Amygdala (tissue), 56 donors: ENCODE data around the gene SPATA6.
"Not testable (repeated sequence)": the region's sequence is repeated elsewhere in the genome, so short reads cannot be mapped to it uniquely, and the experiment has no call there.

Experiments used
- DNase-seq, 56 donors: peaks; one replicate each; lab custom pipeline; 2025; lab: John Stamatoyannopoulos, UW

The SPATA6 gene

DNA sequence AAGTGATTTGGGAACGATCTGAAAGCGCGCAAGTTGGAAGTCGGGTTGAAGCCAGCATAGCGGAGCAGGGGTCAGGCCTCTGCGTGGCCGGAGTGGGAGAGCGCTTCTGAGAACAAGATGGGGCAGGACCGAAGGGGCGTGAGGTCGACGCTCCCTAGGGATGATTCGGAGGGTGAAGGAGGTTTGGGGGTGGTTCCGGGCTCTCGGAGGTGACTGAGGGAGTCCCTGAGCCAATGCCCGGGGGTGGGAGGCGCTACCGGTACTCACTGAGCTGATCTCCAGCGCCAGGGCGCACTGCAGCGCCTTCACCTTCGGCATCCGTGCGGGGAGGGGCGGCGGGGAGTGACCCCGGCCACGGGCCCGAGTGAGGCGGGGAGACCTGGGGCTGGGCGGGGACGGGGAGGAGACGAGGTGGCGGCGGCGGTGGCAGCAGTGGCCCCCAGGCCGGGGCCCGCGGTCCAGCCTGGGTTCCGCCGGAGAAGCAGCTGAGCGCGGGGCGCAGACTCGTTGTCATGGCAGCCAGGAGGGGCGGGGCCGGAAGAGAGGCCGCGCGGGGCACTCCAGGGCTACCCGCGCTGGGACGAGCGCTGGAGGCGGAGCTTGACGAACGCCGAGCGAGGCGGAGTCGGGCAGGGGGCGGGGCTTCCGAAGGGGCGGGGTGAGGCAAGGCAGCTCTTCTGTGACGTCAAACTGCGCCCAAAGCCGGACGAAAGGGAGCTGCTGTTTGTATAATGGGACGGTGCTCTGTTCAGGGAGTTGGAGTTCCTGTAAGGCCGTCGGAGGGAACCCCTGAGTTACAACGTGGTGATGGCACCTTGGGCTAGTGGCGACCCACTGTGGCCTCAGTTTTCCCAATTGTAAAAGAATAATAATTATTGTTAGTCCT is at the start of gene SPATA6:
SPATA6 (minus strand) TSS at position 514 of the 886 bp plus-strand sequence; CDS start at position 318, 196 bp downstream.
- DNase-seq = peak; percentile 59 to 98 (median 94)

DNA sequence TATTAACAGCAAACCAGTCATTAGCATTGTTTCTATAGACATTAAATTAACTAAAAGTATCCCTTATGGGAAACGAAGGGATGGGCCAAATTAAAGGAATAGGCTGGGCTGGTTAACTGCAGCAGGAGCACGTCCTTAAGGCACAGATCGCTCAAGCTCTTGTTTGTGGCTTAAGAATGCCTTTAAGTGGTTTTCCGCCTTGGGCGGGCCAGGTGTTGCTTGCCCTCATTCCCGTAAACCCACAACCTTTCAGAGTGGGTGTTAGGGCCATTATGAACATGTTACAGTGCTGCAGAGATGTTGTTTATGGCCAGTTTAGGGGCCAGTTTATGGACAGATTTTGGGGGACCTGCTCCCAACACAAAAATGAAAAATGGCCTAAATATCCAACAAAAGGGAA is 47.9 kb upstream of the SPATA6 start:
- not testable (repeated sequence) for DNase-seq

DNA sequence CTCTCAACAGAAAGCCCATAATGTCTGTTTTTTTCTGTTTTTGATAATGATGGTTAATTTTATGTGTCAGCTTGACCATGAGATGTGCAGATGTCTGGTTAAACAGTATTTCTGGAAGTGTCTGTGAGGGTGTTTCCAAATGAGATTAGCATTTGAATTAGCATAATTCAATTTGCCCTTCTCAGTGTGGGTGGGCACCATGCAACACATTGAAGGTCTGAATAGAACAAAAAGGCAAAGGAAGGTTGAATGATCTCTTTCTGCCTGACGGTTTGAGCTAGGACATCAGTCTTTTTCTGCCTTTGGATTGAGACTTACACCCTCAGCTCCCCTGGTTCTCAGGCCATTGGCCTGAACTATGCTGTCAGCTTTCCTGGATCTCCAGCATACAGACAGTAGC is 34.9 kb upstream of the SPATA6 start:
- DNase-seq = no peak

GRCh38 chr1:48500541-48501450 is 28.8 kb upstream of the SPATA6 start:
- DNase-seq = no peak

DNA sequence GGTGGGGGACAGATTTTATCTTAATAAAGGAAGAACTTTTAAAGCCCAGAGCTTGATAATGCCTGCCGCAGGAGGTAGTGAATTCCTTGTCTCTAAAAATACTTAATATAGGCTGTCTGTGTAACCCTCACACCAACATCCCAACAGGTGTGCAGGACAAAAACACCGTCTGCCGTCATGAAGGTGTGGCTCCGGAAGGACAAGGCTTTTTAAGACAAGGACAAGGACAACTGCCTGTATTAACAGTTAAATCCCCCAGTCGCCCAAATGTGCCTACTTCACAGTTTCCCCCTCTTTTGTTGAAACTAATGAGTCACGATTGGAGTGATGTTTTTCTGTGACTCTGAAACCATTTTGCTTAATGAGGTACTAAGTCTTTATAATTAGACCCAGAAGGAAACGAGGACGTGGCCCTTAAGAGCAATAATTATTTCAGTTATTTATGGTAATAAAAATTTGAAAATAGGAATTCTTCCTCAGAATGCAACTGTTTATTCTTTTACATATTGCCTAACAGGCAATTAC is 27.3 kb upstream of the SPATA6 start:
- no peak for DNase-seq

DNA sequence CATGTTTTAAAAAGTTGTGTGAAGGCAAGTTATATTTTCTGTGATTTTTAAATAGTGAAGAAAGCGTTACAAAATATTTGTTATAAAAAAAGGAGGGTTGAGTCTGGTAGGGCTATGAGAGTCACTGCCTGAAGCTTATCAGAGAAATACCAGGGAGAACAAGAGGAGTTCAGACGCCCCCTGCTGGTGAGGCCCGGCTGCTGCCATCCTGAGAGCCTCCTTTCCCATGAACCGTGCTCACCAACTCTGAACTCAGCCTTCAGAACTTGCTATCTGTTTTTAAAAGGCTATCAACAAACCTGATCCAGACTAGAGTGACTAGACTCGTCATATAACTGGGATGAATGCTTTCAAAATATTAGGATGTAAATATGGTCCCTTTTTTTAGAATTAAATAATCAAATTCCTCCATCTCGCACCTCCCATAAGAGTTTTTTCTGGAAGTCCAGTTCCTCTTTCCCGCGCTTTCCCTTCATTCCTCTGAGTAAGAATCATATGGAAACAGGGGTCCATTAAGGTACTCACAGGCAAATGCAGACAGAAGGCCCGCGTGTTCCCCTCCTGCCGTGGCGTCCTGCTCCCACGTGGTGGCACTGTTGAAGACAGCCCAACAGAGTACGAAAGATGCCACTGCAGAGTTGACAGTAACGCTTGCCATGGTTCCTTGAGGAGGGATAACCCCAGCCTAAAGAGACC is 26.2 kb upstream of the SPATA6 start:
- peak in 55 of 56 donors; percentile 15 to 95 (median 65) for DNase-seq

- no peak for DNase-seq
Measured at GRCh38 chr1:48495911-48496310, 23.9 kb upstream of the SPATA6 start.

DNA sequence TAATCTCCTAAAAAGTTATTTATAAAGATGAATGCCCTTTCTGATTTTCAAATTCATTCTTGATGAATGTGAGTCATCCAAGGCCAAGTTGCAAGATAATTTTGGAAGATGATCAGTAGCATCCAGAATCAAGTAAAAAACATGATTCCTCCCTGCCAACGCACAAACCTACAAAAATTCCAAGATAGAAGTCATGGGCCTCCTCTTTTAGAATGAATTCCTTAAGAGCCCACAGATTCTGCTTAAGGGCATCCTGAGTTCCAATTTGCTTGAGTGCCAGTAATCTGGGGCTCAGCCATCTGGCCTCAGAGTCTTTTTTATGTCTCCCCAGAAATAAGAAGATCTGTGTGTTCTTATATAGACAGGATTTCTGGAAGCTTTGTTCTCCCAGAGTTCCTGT is 23.2 kb upstream of the SPATA6 start:
- DNase-seq = no peak

DNA sequence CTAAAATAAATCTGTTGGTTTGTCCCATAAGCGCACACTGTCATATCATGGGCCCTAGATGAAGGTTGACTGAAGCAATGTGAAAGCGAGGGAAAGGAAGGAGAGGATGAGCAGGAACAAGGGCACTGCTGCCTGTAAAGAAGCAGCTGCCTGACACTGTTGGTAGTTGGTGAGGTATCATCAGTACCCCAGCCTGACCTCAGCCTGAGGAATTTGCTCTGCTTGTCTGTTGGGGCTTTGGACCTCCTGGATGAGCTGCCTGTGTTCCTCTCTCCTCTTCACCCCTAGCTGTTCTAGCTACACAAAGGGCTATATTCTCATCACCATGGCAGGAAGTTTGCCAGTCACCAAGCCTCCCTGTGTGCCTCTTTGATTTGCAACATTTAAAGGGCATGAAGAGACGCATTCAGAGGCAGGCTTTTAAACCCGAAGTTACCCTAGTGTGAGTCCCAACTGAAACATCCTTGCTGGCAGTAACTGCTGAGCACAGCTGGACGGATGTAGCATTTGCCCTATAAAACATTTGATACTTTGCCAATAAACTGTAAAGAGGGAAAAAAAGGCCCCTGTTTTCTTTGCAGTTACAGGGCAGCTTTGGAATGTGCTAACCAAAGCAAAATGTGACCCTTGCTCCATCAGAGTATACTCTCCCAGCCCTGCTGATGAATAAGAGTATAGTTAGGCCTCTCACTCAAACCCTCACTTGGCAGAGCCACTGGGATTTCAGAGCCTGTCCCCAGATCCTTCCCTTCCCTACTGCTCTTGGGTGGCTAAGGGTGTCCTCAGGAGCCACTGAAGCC is 22.2 kb upstream of the SPATA6 start:
- peak in 51 of 56 donors; percentile 14 to 91 (median 61) for DNase-seq

DNA sequence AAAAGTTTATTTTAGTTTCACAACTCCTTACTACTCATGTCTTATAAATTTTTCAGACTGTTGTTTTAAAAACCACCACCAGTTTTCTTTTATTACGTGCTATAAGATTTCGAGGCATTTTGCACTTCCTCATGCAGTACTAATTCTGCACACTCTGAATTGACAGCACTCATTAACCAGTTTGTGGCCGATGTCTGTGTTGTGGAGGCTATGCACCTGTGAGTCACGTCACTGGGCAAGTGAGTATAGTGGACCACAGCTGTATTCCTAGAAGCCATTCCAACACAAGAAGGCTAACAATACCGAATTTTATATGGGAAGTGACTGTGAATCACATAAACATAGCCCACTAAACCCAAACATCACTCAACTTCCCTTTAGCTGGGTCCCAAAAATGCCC is 21.0 kb upstream of the SPATA6 start:
- no peak for DNase-seq

GRCh38 chr1:48492392-48492791 is 20.4 kb upstream of the SPATA6 start:
- peak in 2 of 56 donors; percentile 4 to 15 for DNase-seq

GRCh38 chr1:48488721-48489120 is 16.7 kb upstream of the SPATA6 start:
- DNase-seq = no peak

DNA sequence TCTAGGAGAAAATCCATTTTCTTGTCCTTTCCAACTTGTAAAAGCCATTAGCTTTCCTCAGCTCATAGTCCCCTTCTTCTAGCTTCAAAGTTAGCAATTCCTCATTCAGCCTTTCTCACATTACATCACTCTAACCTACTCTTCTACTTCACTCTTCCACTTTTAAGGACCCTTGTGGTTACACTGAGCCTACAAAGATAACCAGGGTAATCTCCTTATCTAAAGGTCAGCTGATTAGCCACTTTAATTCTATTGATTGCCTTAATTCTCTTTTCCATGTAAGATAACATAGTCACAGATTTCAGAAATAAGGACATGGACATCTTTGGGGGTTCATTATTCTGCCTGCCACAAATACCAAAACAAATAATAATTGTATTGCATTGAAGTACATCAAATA is 8.5 kb upstream of the SPATA6 start:
- DNase-seq = no peak

DNA sequence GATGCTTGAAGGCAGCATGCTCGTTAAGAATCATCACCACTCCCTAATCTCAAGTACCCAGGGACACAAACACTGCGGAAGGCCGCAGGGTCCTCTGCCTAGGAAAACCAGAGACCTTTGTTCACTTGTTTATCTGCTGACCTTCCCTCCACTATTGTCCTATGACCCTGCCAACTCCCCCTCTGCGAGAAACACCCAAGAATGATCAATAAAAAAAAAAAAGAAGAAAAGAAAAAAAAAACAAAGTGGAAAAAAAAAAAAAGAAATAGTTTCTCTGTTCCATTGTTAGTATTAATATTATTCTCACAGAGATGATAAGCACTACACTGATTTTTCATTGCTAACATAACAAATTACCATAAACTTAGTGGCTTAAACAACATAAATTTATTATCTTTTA is 8.0 kb upstream of the SPATA6 start:
- DNase-seq = not testable (repeated sequence)

DNA sequence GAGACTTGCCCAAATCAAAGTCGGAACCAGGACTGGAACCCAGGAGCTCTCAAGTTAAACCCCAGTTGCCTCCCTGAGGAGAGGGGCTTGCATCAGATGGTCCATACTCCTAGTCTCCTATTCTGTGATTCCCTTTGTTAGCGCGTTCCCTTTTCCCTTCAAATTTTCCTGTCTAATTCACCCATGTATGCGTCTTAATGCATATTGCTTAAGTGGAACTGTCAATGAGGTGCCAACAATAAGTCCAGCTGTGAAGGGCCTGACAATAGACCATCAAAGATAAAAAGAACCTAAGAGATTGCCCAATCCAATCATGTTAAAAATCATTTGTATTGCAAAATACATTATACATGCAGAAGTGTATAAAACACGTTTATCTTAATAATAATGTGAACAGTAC is 634 bp upstream of the SPATA6 start:
- DNase-seq = no peak

GRCh38 chr1:48470950-48471690 is 884 bp downstream of the SPATA6 start:
- peak in 9 of 56 donors; percentile 4 to 64 (median 29) for DNase-seq

- peak in 37 of 56 donors; percentile 1 to 65 (median 29) for DNase-seq
Measured at GRCh38 chr1:48470481-48470855, 1.5 kb downstream of the SPATA6 start.

DNA sequence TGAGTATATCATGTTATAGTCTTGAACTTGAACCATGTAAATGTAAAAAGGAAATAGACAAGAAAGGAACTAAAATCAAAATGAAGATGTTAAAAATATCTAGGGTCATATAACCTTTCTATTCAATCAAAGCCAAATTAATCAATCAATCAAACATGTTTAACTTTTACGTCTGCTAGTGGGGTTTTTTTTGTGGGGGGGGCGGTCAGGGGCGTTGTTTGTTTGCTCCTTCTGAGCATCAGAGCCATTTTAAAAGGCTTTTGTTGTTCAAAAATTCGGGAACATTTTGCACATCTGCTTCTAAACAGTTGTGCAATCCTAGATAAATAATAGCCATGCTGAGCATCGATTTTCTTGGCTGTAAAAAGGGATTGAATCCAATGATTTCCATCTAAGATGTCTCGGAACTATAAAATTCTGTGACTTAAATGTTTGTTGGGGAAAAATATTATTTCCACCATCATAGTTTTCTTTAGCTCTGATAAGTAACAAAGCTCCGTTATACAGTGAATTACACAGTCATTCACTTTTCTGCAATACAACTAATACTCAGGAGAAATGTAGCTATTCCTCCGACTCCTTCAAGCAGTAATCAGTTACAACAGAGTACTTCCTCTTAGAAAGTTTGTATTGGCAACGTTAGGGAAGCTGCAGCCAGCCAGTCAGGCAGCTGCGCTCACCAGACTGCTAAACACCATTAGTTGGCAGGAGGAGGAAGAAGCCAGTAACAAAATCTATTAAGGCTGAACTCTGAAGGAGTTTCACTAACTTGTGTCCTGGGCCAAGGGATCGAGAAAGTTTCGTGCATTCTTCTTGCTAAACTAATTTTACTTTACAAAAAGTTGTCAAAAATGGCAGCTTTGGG is 2.2 kb downstream of the SPATA6 start:
- peak in 49 of 56 donors; percentile 6 to 73 (median 31) for DNase-seq
